GM23338 (cell line): ENCODE data around the gene CACTIN. TPM values are rescaled to one million over a fixed set of nuclear protein-coding genes. Genes with fewer than 3 reads are reported as not detected.

ENCODE experiments used
- ATAC-seq: fragments of 200-7000 bp; cut with Tn5 transposase; 3 replicates; pipeline ENCODE4 v1.9.1; 2020
- DNase-seq: peaks from one replicate; pipeline ENCODE4 v3.0.0-alpha.2; 2015; ENCODE audit warnings: low spot score
- H2AFZ ChIP-seq: fragments of 200-600 bp; sonication (generic); 2 replicates; pipeline ENCODE4 v1.8.0; 2016; ENCODE audit warnings: antibody characterized with exemption, mild to moderate bottlenecking, moderate library complexity
- H3F3A ChIP-seq: fragments of 200-600 bp; sonication (generic); replicated peaks from 2 replicates; pipeline ENCODE4 v1.8.0; 2017; ENCODE audit warnings: antibody characterized with exemption, mixed run types, low read depth
- H3K27ac ChIP-seq: fragments of 200-600 bp; sonication (generic); 2 replicates; pipeline ENCODE4 v1.6.1; 2016; ENCODE audit warnings: low read depth
- H3K27me3 ChIP-seq: fragments of 200-600 bp; sonication (generic); 2 replicates; pipeline ENCODE4 v1.8.0; 2016; ENCODE audit warnings: mild to moderate bottlenecking, mixed run types, moderate library complexity; ENCODE audit not compliant: insufficient read depth
- H3K36me3 ChIP-seq: fragments of 200-600 bp; sonication (generic); 2 replicates; pipeline ENCODE4 v1.8.0; 2016; ENCODE audit warnings: mild to moderate bottlenecking; ENCODE audit not compliant: insufficient read depth
- H3K4me1 ChIP-seq: fragments of 200-600 bp; sonication (generic); 2 replicates; pipeline ENCODE4 v1.8.0; 2016; ENCODE audit warnings: mild to moderate bottlenecking, moderate library complexity; ENCODE audit not compliant: insufficient read depth
- H3K4me2 ChIP-seq: fragments of 200-600 bp; sonication (generic); 2 replicates; pipeline ENCODE4 v1.7.1; 2017; ENCODE audit warnings: mixed run types
- H3K4me3 ChIP-seq: fragments of 200-600 bp; sonication (generic); 2 replicates; pipeline ENCODE4 v1.6.1; 2016; ENCODE audit warnings: mixed run types
- H3K79me2 ChIP-seq: fragments of 200-600 bp; sonication (generic); replicated peaks from 2 replicates; pipeline ENCODE4 v1.8.0; 2017; ENCODE audit warnings: mild to moderate bottlenecking; ENCODE audit not compliant: insufficient read depth
- H3K9me2 ChIP-seq: fragments of 200-600 bp; sonication (generic); 2 replicates; pipeline ENCODE4 v1.8.0; 2017; ENCODE audit not compliant: insufficient read depth
- H4K20me1 ChIP-seq: fragments of 200-600 bp; sonication (generic); replicated peaks from 2 replicates; pipeline ENCODE4 v1.8.0; 2017; ENCODE audit warnings: mild to moderate bottlenecking; ENCODE audit not compliant: insufficient read depth
- H3K27ac Mint-ChIP-seq: 2 replicates; pipeline ENCODE4 v1.8.0; 2020; ENCODE audit warnings: inconsistent platforms, mild to moderate bottlenecking, moderate library complexity, mixed read lengths
- H3K27me3 Mint-ChIP-seq: 3 replicates; pipeline ENCODE4 v1.8.0; 2022; ENCODE audit warnings: low read depth, mild to moderate bottlenecking, moderate library complexity, mixed read lengths, inconsistent platforms; ENCODE audit not compliant: insufficient read depth, poor library complexity
- H3K36me3 Mint-ChIP-seq: 3 replicates; pipeline ENCODE4 v1.8.0; 2021; ENCODE audit warnings: low read depth, mild to moderate bottlenecking, inconsistent platforms, moderate library complexity, mixed read lengths
- H3K4me1 Mint-ChIP-seq: 3 replicates; pipeline ENCODE4 v1.8.0; 2020; ENCODE audit warnings: mild to moderate bottlenecking, inconsistent platforms, mixed read lengths
- H3K4me3 Mint-ChIP-seq: 3 replicates; pipeline ENCODE4 v1.8.0; 2021; ENCODE audit warnings: moderate library complexity, mild to moderate bottlenecking, inconsistent platforms, mixed read lengths
- H3K9me3 Mint-ChIP-seq: 3 replicates; pipeline ENCODE4 v1.8.0; 2020; ENCODE audit warnings: moderate library complexity, mild to moderate bottlenecking, inconsistent platforms, mixed read lengths
- CREB1 ChIP-seq: fragments of 250-450 bp; sonication (Bioruptor Pico); IDR thresholded peaks from 2 replicates; pipeline ENCODE4 v1.5.0; 2020; ENCODE audit warnings: low read depth, mild to moderate bottlenecking, moderate library complexity
- CTCF ChIP-seq, 2 experiments: fragments of 200-600 bp in 1 of 2; sonication (generic) in 1 of 2; conservative IDR thresholded peaks; 2 replicates each; pipeline versions ENCODE4 v1.5.1 to v1.6.1; 2016 to 2017; ENCODE audit warnings: antibody characterized with exemption in 2 of 2, low read depth in 2 of 2, mild to moderate bottlenecking in 2 of 2, moderate library complexity in 1 of 2
- ETS1 ChIP-seq: IDR thresholded peaks from 2 replicates; pipeline ENCODE4 v1.6.1; 2016; ENCODE audit warnings: antibody characterized with exemption
- EZH2 ChIP-seq: fragments of 200-600 bp; sonication (generic); IDR thresholded peaks from one replicate; pipeline ENCODE4 v1.8.0; 2017; ENCODE audit warnings: antibody characterized with exemption, mild to moderate bottlenecking, low read depth; ENCODE audit not compliant: unreplicated experiment
- EZH2phosphoT487 ChIP-seq: fragments of 200-600 bp; sonication (generic); IDR thresholded peaks from one replicate; pipeline ENCODE4 v1.8.1; 2018; ENCODE audit warnings: antibody characterized with exemption; ENCODE audit not compliant: unreplicated experiment
- JUNB ChIP-seq: IDR thresholded peaks from one replicate; pipeline ENCODE4 v1.6.1; 2016; ENCODE audit warnings: antibody characterized with exemption; ENCODE audit not compliant: unreplicated experiment
- NANOG ChIP-seq: IDR thresholded peaks from 2 replicates; pipeline ENCODE4 v1.6.1; 2016; ENCODE audit warnings: antibody characterized with exemption, borderline replicate concordance
- POLR2AphosphoS5 ChIP-seq: IDR thresholded peaks from 2 replicates; pipeline ENCODE4 v1.6.1; 2016; ENCODE audit warnings: antibody characterized with exemption, low read depth
- REST ChIP-seq: IDR thresholded peaks from one replicate; pipeline ENCODE4 v1.6.1; 2018; ENCODE audit warnings: antibody characterized with exemption; ENCODE audit not compliant: unreplicated experiment
- STAT1 ChIP-seq: IDR thresholded peaks from one replicate; pipeline ENCODE4 v1.6.1; 2016; ENCODE audit warnings: antibody characterized with exemption; ENCODE audit not compliant: unreplicated experiment
- ZNF114 ChIP-seq: fragments of 250-450 bp; sonication (Bioruptor Pico); IDR thresholded peaks from 2 replicates; pipeline ENCODE4 v1.5.0; 2020; ENCODE audit warnings: mild to moderate bottlenecking, moderate library complexity
- ZNF331 ChIP-seq: fragments of 250-450 bp; sonication (Bioruptor Pico); IDR thresholded peaks from 2 replicates; pipeline ENCODE4 v1.5.0; 2020; ENCODE audit warnings: low read depth, mild to moderate bottlenecking, moderate library complexity
- ZNF462 ChIP-seq: fragments of 250-450 bp; sonication (Bioruptor Pico); IDR thresholded peaks from 2 replicates; pipeline ENCODE4 v1.5.0; 2020; ENCODE audit warnings: mild to moderate bottlenecking, moderate library complexity
- polyA plus RNA-seq: library from polyadenylated mRNA; unstranded; fragments of >200 nt; fragmentation: Nextera tagmentation; extraction: Ambion mirVana; gene quantifications from 2 replicates; pipeline ENCODE4 v1.2.1, GENCODE V29; 2016
- total RNA-seq: library from RNA; depleted of rRNA; stranded (reverse); fragments of >200 nt; shearing (Covaris generic); gene quantifications from 2 replicates; pipeline ENCODE4 v1.2.3, GENCODE V29; 2014

CACTIN gene
- total and polyA plus RNA-seq, 2 experiments from 2014 or later: 14.3 to 47.4 TPM

- peaks cover 8% of the 10 kb centered on the region for H3K27me3 Mint-ChIP-seq
- no peaks in the 10 kb centered on the region; the same call in 1 of the 2 replicates for H4K20me1 ChIP-seq
- H3K27ac Mint-ChIP-seq: no peak overlapping the region
- TF ChIP-seq CREB1 (CRISPR knock-in tag): no peak
- TF ChIP-seq ZNF331 (CRISPR knock-in tag): no peak
- no peak for TF ChIP-seq EZH2phosphoT487
- no peak for TF ChIP-seq NANOG
- no peak for TF ChIP-seq POLR2AphosphoS5
- no peak for TF ChIP-seq ZNF114 (CRISPR knock-in tag)
- no peak for TF ChIP-seq JUNB
- no peak for TF ChIP-seq STAT1
- no peak for TF ChIP-seq REST
- TF ChIP-seq EZH2: no peak
- TF ChIP-seq ZNF462 (CRISPR knock-in tag): no peak
- TF ChIP-seq CTCF (conservative IDR thresholded peaks at IDR 0.05; ENCODE audit: low read depth in 2 of 2): no peak
- no peak for TF ChIP-seq ETS1
- no peaks in the 10 kb centered on the region for H3K36me3 ChIP-seq
- H3K4me3 Mint-ChIP-seq: no peak overlapping the region
- no peak overlapping the region for H3K4me3 ChIP-seq
- no peak for ATAC-seq
- H3K79me2 ChIP-seq: 0 out of 2 replicates have a peak, but pooled peaks cover 4% of the 10 kb centered on the region
- H3K36me3 Mint-ChIP-seq: peaks cover 13% of the 10 kb centered on the region; the same call in 2 of the 3 replicates
- no peaks in the 10 kb centered on the region for H3K9me3 Mint-ChIP-seq
- no peaks in the 10 kb centered on the region for H3K9me2 ChIP-seq
- peaks cover 18% of the 10 kb centered on the region; the same call in 2 of the 3 replicates for H3K4me1 Mint-ChIP-seq
- no peaks in the 10 kb centered on the region for H3K27me3 ChIP-seq
- peak overlapping the region; percentile 39; the same call in 1 of the 2 replicates for H3K27ac ChIP-seq
- H3K4me2 ChIP-seq: no peak overlapping the region
- H2AFZ ChIP-seq: no peak overlapping the region
- peaks cover 6% of the 10 kb centered on the region; the same call in 1 of the 2 replicates for H3K4me1 ChIP-seq
- DNase-seq: no peak
- H3F3A ChIP-seq: no peaks in the 10 kb centered on the region
These were observed 41.2 kb upstream of the CACTIN start for GRCh38 chr19:3667766-3668165.
